Measurements from ENCODE around the gene ULK1. TPM values are rescaled to one million over a fixed set of nuclear protein-coding genes. Genes with fewer than 3 reads are reported as not detected.

The ULK1 gene
- total RNA-seq, 4 donors from 2014 or later, result 11.8 to 135 (median 38.8) TPM

- Histone ChIP-seq H3K4me3 (peak overlapping the region; percentile 60 to 86), H3K4me1 (peaks cover 0 to 7% of the 10 kb centered on the region in 2 donors), H3K9me3 (no peaks in the 10 kb centered on the region), H3K27ac (peak overlapping the region; percentile 96 to 97), H3K36me3 (no peaks in the 10 kb centered on the region), H3K27me3 (no peaks in the 10 kb centered on the region)
- TF ChIP-seq CTCF (IDR thresholded peaks at IDR 0.05) (no peak), POLR2A (IDR thresholded peaks at IDR 0.05) (no peak)
- peak in 1 of 2 donors; percentile 36 for DNase-seq
- intact Hi-C loops (cut with DNase I; ENCODE audit: low total_unique reads), result loop anchor here (2.0 kb wide), 1 partner anchor 54 kb away; the partner anchor contains the start of gene EP400
Observed at GRCh38 chr12:131894981-131895639, 688 bp downstream of the ULK1 start.

- H3K4me3 ChIP-seq, result peak overlapping the region; percentile 60 to 86
- H3K27ac ChIP-seq, result peak overlapping the region; percentile 96 to 97
- intact Hi-C loops (cut with DNase I; ENCODE audit: low total_unique reads), result loop anchor here (2.0 kb wide), 1 partner anchor 53 kb away; the partner anchor contains the start of gene EP400
- TF ChIP-seq CTCF (IDR thresholded peaks at IDR 0.05) (no peak), POLR2A (IDR thresholded peaks at IDR 0.05) (no peak)
- no peaks in the 10 kb centered on the region for H3K9me3 ChIP-seq
- H3K27me3 ChIP-seq, result no peaks in the 10 kb centered on the region
- peaks cover 0 to 7% of the 10 kb centered on the region in 2 donors for H3K4me1 ChIP-seq
- H3K36me3 ChIP-seq, result no peaks in the 10 kb centered on the region
- DNase-seq, result no peak
Observed at GRCh38 chr12:131895640-131896079, 1.2 kb downstream of the ULK1 start.

- H3K36me3 ChIP-seq, result no peaks in the 10 kb centered on the region
- intact Hi-C loops (cut with DNase I; ENCODE audit: low total_unique reads), result no loop called here
- peak; percentile 85 to 95 for DNase-seq
- no peak for TF ChIP-seq CTCF (IDR thresholded peaks at IDR 0.05)
- TF ChIP-seq POLR2A (IDR thresholded peaks at IDR 0.05), result peak; percentile 96
- H3K4me3 ChIP-seq, result peak overlapping the region; percentile 60 to 86
- no peaks in the 10 kb centered on the region for H3K9me3 ChIP-seq
- H3K4me1 ChIP-seq, result peaks cover 0 to 7% of the 10 kb centered on the region in 2 donors
- H3K27me3 ChIP-seq, result no peaks in the 10 kb centered on the region
- peak overlapping the region; percentile 96 to 97 for H3K27ac ChIP-seq
Observed at GRCh38 chr12:131896080-131896810, 1.8 kb downstream of the ULK1 start.

GRCh38 chr12:131896811-131897270 is 2.4 kb downstream of the ULK1 start:
- intact Hi-C loops (cut with DNase I; ENCODE audit: low total_unique reads), result no loop called here
- TF ChIP-seq POLR2A (IDR thresholded peaks at IDR 0.05) (no peak), CTCF (IDR thresholded peaks at IDR 0.05) (no peak)
- Histone ChIP-seq H3K27ac (peak overlapping the region; percentile 96 to 97), H3K9me3 (no peaks in the 10 kb centered on the region), H3K36me3 (no peaks in the 10 kb centered on the region), H3K4me1 (peaks cover 0 to 11% of the 10 kb centered on the region in 2 donors), H3K27me3 (no peaks in the 10 kb centered on the region), H3K4me3 (peak overlapping the region; percentile 60 to 86)
- DNase-seq, result peak in 1 of 2 donors; percentile 94

GRCh38 chr12:131897276-131897675 is 2.9 kb downstream of the ULK1 start:
- intact Hi-C loops (cut with DNase I; ENCODE audit: low total_unique reads), result no loop called here
- H3K4me1 ChIP-seq, result peaks cover 0 to 16% of the 10 kb centered on the region in 2 donors
- H3K4me3 ChIP-seq, result no peak overlapping the region
- peak; percentile 23 for DNase-seq
- TF ChIP-seq POLR2A (IDR thresholded peaks at IDR 0.05) (no peak), CTCF (IDR thresholded peaks at IDR 0.05) (no peak)
- H3K27ac ChIP-seq, result peak overlapping the region; percentile 96 to 97
- H3K27me3 ChIP-seq, result no peaks in the 10 kb centered on the region
- H3K36me3 ChIP-seq, result no peaks in the 10 kb centered on the region
- H3K9me3 ChIP-seq, result no peaks in the 10 kb centered on the region

Measured in uterus (tissue), 4 donors.